ENCODE data around the gene GAL3ST3. TPM values are rescaled to one million over a fixed set of nuclear protein-coding genes. Genes with fewer than 3 reads are reported as not detected.

GAL3ST3 gene
- total and polyA plus RNA-seq, 5 donors from 2014 or later, result not detected

- Mint-ChIP-seq H3K4me1 (peaks cover 0 to 48% (median 26%) of the 10 kb centered on the region in 4 donors), H3K36me3 (peaks cover 19% of the 10 kb centered on the region)
- DNase-seq, result no peak
These were observed 45.7 kb downstream of the GAL3ST3 start for GRCh38 chr11:66003291-66003690.

DNA sequence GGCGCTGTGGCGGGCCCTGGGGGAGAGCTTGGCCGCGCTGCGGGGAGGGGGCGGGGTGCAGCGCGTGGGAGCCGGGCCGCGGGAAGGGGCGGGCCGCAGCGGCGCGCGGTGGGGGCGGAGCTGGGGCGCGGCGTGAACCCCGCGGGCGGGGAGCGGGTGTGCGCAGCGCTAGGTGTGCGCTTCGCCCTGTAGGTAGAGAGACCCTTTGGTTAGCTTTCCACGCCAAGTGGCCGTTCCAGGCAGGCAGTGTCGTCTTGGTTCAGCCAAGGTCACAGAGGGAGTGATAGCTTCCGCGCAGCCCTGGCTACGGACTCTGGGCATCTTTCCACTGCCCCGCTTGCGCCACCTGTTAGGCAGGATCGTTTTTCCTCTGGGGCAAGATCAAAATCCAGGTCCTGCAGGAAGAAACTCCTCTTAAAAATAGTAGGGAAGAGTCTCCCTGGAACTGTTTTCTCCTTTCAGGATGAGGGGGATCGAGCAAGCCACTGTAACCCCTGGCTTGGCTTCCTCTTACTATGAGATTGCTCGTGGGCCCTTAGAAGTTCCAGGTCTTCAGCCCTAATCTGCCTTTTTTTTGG, 46.2 kb downstream of the GAL3ST3 start:
- Histone ChIP-seq H3K36me3 (ENCODE audit: control insufficient read depth, insufficient read depth, low read length) (peaks cover 35% of the 10 kb centered on the region), H3K27me3 (ENCODE audit: control insufficient read depth, insufficient read depth, low read length) (no peaks in the 10 kb centered on the region), H3K4me1 (ENCODE audit: control insufficient read depth, insufficient read depth, low read length, poor library complexity, severe bottlenecking) (peaks cover 32% of the 10 kb centered on the region), H3K4me3 (ENCODE audit: low read depth, low read length) (peak overlapping the region; percentile 83), H3K27ac (ENCODE audit: insufficient read depth, low read length, poor library complexity, severe bottlenecking) (peak overlapping the region; percentile 91), H3K9me3 (ENCODE audit: control insufficient read depth in 2 of 2, low read length in 2 of 2) (no peaks in the 10 kb centered on the region)
- peak; percentile 70 to 71 for ATAC-seq (ENCODE audit: low read depth in 2 of 2)
- Mint-ChIP-seq H3K36me3 (peaks cover 22% of the 10 kb centered on the region), H3K4me1 (peaks cover 0 to 52% (median 27%) of the 10 kb centered on the region in 4 donors), H3K27me3 (peaks cover 13% of the 10 kb centered on the region), H3K9me3 (no peaks in the 10 kb centered on the region), H3K4me3 (peak overlapping the region; percentile 93 to 100 (median 99)), H3K27ac (peak overlapping the region; percentile 49 to 99 (median 98))
- no peak for DNase-seq

More at GRCh38 chr11:66003291-66003690, 45.7 kb downstream of the GAL3ST3 start:
- Histone ChIP-seq H3K9me3 (ENCODE audit: control insufficient read depth in 2 of 2, low read length in 2 of 2) (no peaks in the 10 kb centered on the region), H3K27ac (ENCODE audit: insufficient read depth, low read length, poor library complexity, severe bottlenecking) (peak overlapping the region; percentile 91), H3K36me3 (ENCODE audit: control insufficient read depth, insufficient read depth, low read length) (peaks cover 30% of the 10 kb centered on the region), H3K4me3 (ENCODE audit: low read depth, low read length) (peak overlapping the region; percentile 83), H3K4me1 (ENCODE audit: control insufficient read depth, insufficient read depth, low read length, poor library complexity, severe bottlenecking) (peaks cover 32% of the 10 kb centered on the region), H3K27me3 (ENCODE audit: control insufficient read depth, insufficient read depth, low read length) (no peaks in the 10 kb centered on the region)
- Mint-ChIP-seq H3K27ac (peak overlapping the region in 2 of 3 donors; percentile 71 to 98), H3K9me3 (no peaks in the 10 kb centered on the region), H3K4me3 (peak overlapping the region; percentile 88 to 100 (median 96)), H3K27me3 (peaks cover 13% of the 10 kb centered on the region)
- no peak for ATAC-seq (ENCODE audit: low read depth in 2 of 2)

- Histone ChIP-seq H3K27me3 (ENCODE audit: control insufficient read depth, insufficient read depth, low read length) (no peaks in the 10 kb centered on the region), H3K4me3 (ENCODE audit: low read depth, low read length) (peak within 1 kb of the TSS; percentile 90), H3K4me1 (ENCODE audit: control insufficient read depth, insufficient read depth, low read length, poor library complexity, severe bottlenecking) (peaks cover 32% of the 10 kb centered on the region), H3K27ac (ENCODE audit: insufficient read depth, low read length, poor library complexity, severe bottlenecking) (peak within 1 kb of the TSS; percentile 91), H3K36me3 (ENCODE audit: control insufficient read depth, insufficient read depth, low read length) (peaks cover 40% of the 10 kb centered on the region), H3K9me3 (ENCODE audit: control insufficient read depth in 2 of 2, low read length in 2 of 2) (no peaks in the 10 kb centered on the region)
- Mint-ChIP-seq H3K27ac (peak within 1 kb of the TSS; percentile 98 to 100 (median 99)), H3K9me3 (no peaks in the 10 kb centered on the region), H3K36me3 (peaks cover 26% of the 10 kb centered on the region), H3K27me3 (peaks cover 13% of the 10 kb centered on the region), H3K4me3 (peak within 1 kb of the TSS; percentile 93 to 100 (median 99)), H3K4me1 (peaks cover 0 to 57% (median 27%) of the 10 kb centered on the region in 4 donors)
- DNase-seq (peak; percentile 87 to 99 (median 96)), ATAC-seq (ENCODE audit: low read depth in 2 of 2) (peak; percentile 79 to 86)
These were observed 46.9 kb downstream of the GAL3ST3 start, which contains the start of the genes BANF1 and EIF1AD for GRCh38 chr11:66001942-66002647. Gene BANF1 (plus strand): TSS chr11:66002503. CDS start chr11:66003251, 748 bp downstream. Gene EIF1AD (minus strand): TSS chr11:66002157. CDS start chr11:66000389, 1,768 bp downstream.

GRCh38 chr11:65997286-65997685, 51.7 kb downstream of the GAL3ST3 start:
- no peaks in the 10 kb centered on the region for H3K27me3 ChIP-seq (ENCODE audit: control insufficient read depth, insufficient read depth, low read length)
- H3K27ac Mint-ChIP-seq, result peak overlapping the region in 1 of 3 donors; percentile 5
- H3K4me3 ChIP-seq (ENCODE audit: low read depth, low read length), result no peak overlapping the region
- peak overlapping the region in 2 of 4 donors; percentile 23 to 48 for H3K4me3 Mint-ChIP-seq
- H3K9me3 ChIP-seq (ENCODE audit: control insufficient read depth in 2 of 2, low read length in 2 of 2), result no peaks in the 10 kb centered on the region
- ATAC-seq (ENCODE audit: low read depth in 2 of 2), result no peak
- H3K36me3 ChIP-seq (ENCODE audit: control insufficient read depth, insufficient read depth, low read length), result peaks cover 34% of the 10 kb centered on the region
- no peak for DNase-seq
- H3K4me1 ChIP-seq (ENCODE audit: control insufficient read depth, insufficient read depth, low read length, poor library complexity, severe bottlenecking), result peaks cover 23% of the 10 kb centered on the region
- H3K27me3 Mint-ChIP-seq, result peaks cover 9% of the 10 kb centered on the region
- H3K4me1 Mint-ChIP-seq, result peaks cover 0 to 41% (median 25%) of the 10 kb centered on the region in 4 donors
- no peak overlapping the region for H3K27ac ChIP-seq (ENCODE audit: insufficient read depth, low read length, poor library complexity, severe bottlenecking)
- peaks cover 29% of the 10 kb centered on the region for H3K36me3 Mint-ChIP-seq
- peaks cover 0 to 2% (median 0%) of the 10 kb centered on the region in 7 donors for H3K9me3 Mint-ChIP-seq

DNA sequence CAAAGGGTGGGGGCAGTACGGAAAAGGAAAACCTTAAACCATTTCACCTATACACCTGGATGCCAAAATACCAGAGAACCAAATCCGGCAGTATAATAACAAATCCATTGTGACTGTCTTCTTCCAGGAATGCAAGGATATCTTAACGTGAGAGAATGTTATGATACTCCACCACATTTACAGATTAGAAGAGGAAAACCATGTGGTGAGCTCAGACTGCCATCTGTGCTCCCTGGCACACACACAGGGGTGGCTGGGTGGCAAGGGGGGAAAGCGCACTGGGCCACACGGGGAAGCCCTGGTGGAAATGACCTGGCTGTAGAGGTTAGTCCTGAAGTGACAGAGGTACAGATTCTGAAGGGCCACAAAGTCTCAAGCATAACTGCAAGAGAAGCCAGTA, 56.9 kb downstream of the GAL3ST3 start:
- H3K4me1 Mint-ChIP-seq, result peaks cover 5 to 11% (median 7%) of the 10 kb centered on the region in 4 donors
- Histone ChIP-seq H3K36me3 (ENCODE audit: control insufficient read depth, insufficient read depth, low read length) (peaks cover 2% of the 10 kb centered on the region), H3K4me1 (ENCODE audit: control insufficient read depth, insufficient read depth, low read length, poor library complexity, severe bottlenecking) (no peaks in the 10 kb centered on the region), H3K27me3 (ENCODE audit: control insufficient read depth, insufficient read depth, low read length) (no peaks in the 10 kb centered on the region), H3K9me3 (ENCODE audit: control insufficient read depth in 2 of 2, low read length in 2 of 2) (no peaks in the 10 kb centered on the region), H3K4me3 (ENCODE audit: low read depth, low read length) (no peak overlapping the region), H3K27ac (ENCODE audit: insufficient read depth, low read length, poor library complexity, severe bottlenecking) (no peak overlapping the region)
- peaks cover 0 to 3% (median 0%) of the 10 kb centered on the region in 7 donors for H3K9me3 Mint-ChIP-seq
- H3K4me3 Mint-ChIP-seq, result no peak overlapping the region
- DNase-seq (no peak), ATAC-seq (ENCODE audit: low read depth in 2 of 2) (no peak)
- no peaks in the 10 kb centered on the region for H3K27me3 Mint-ChIP-seq
- H3K27ac Mint-ChIP-seq, result peak overlapping the region in 1 of 3 donors; percentile 6
- H3K36me3 Mint-ChIP-seq, result peaks cover 4% of the 10 kb centered on the region

Other genes with a start within 250 kb of the GAL3ST3 start
- gene SNX32, start 215.2 kb downstream of the GAL3ST3 start, total RNA-seq, result 0.44 TPM
- 1 to 10 TPM in 1 of 4 donors, under 1 TPM in 3; 0.32 to 1.3 (median 0.48) TPM for gene SNX32, start 215.2 kb downstream of the GAL3ST3 start, polyA plus RNA-seq
- 737 TPM for gene CFL1, start 191.0 kb downstream of the GAL3ST3 start, total RNA-seq
- gene CFL1, start 191.0 kb downstream of the GAL3ST3 start, polyA plus RNA-seq, result 1,000 to 10,000 TPM; 2,250 to 3,209 (median 2,591) TPM
- 51.1 TPM for gene MUS81, start 188.7 kb downstream of the GAL3ST3 start, total RNA-seq
- 10 to 100 TPM; 22.7 to 24.6 (median 23.6) TPM for gene MUS81, start 188.7 kb downstream of the GAL3ST3 start, polyA plus RNA-seq
- 5.8 TPM for gene EFEMP2, start 176.4 kb downstream of the GAL3ST3 start, total RNA-seq
- under 1 TPM; 0.21 to 0.36 (median 0.29) TPM for gene EFEMP2, start 176.4 kb downstream of the GAL3ST3 start, polyA plus RNA-seq
- gene CTSW, start 169.3 kb downstream of the GAL3ST3 start, total RNA-seq, result 12.4 TPM
- 10 to 100 TPM in 3 of 4 donors, 1 to 10 TPM in 1; 3.5 to 35.9 (median 16.9) TPM for gene CTSW, start 169.3 kb downstream of the GAL3ST3 start, polyA plus RNA-seq
- 29.8 TPM for gene FIBP, start 160.7 kb downstream of the GAL3ST3 start, total RNA-seq
- 10 to 100 TPM; 71.0 to 81.7 (median 72.7) TPM for gene FIBP, start 160.7 kb downstream of the GAL3ST3 start, polyA plus RNA-seq
- 20.7 TPM for gene CCDC85B, start 158.5 kb downstream of the GAL3ST3 start, total RNA-seq
- gene CCDC85B, start 158.5 kb downstream of the GAL3ST3 start, polyA plus RNA-seq, result 10 to 100 TPM; 58.7 to 74.0 (median 63.2) TPM
- gene FOSL1, start 148.8 kb downstream of the GAL3ST3 start, total RNA-seq, result 2.7 TPM
- not detected for gene FOSL1, start 148.8 kb downstream of the GAL3ST3 start, polyA plus RNA-seq
- 21.6 TPM for gene C11orf68, start 130.1 kb downstream of the GAL3ST3 start, total RNA-seq
- 10 to 100 TPM; 65.8 to 90.7 (median 85.0) TPM for gene C11orf68, start 130.1 kb downstream of the GAL3ST3 start, polyA plus RNA-seq
- gene DRAP1, start 129.7 kb downstream of the GAL3ST3 start, total RNA-seq, result 82.8 TPM
- gene DRAP1, start 129.7 kb downstream of the GAL3ST3 start, polyA plus RNA-seq, result 100 to 1,000 TPM in 2 of 4 donors, 10 to 100 TPM in 2; 78.2 to 106 (median 91.4) TPM
- gene TSGA10IP, start 103.7 kb downstream of the GAL3ST3 start, total RNA-seq, result not detected
- not detected for gene TSGA10IP, start 103.7 kb downstream of the GAL3ST3 start, polyA plus RNA-seq
- gene SART1, start 87.4 kb downstream of the GAL3ST3 start, total RNA-seq, result 94.0 TPM
- 10 to 100 TPM; 15.8 to 22.7 (median 19.8) TPM for gene SART1, start 87.4 kb downstream of the GAL3ST3 start, polyA plus RNA-seq
- 61.3 TPM for gene EIF1AD, start 47.0 kb downstream of the GAL3ST3 start, total RNA-seq
- 10 to 100 TPM; 16.7 to 20.7 (median 18.6) TPM for gene EIF1AD, start 47.0 kb downstream of the GAL3ST3 start, polyA plus RNA-seq
- gene BANF1, start 46.7 kb downstream of the GAL3ST3 start, total RNA-seq, result 41.8 TPM
- gene BANF1, start 46.7 kb downstream of the GAL3ST3 start, polyA plus RNA-seq, result 100 to 1,000 TPM; 134 to 170 (median 148) TPM
- not detected for gene CST6, start 37.2 kb downstream of the GAL3ST3 start, total RNA-seq
- not detected for gene CST6, start 37.2 kb downstream of the GAL3ST3 start, polyA plus RNA-seq
- gene CATSPER1, start 22.7 kb downstream of the GAL3ST3 start, total RNA-seq, result not detected
- not detected for gene CATSPER1, start 22.7 kb downstream of the GAL3ST3 start, polyA plus RNA-seq
- gene SF3B2, start 3.2 kb upstream of the GAL3ST3 start, total RNA-seq, result 172 TPM
- 10 to 100 TPM; 67.6 to 79.7 (median 75.2) TPM for gene SF3B2, start 3.2 kb upstream of the GAL3ST3 start, polyA plus RNA-seq
- gene PACS1, start 21.1 kb upstream of the GAL3ST3 start, total RNA-seq, result 306 TPM
- 10 to 100 TPM; 43.8 to 57.8 (median 47.1) TPM for gene PACS1, start 21.1 kb upstream of the GAL3ST3 start, polyA plus RNA-seq
- gene KLC2, start 208.5 kb upstream of the GAL3ST3 start, total RNA-seq, result 42.1 TPM
- gene KLC2, start 208.5 kb upstream of the GAL3ST3 start, polyA plus RNA-seq, result 1 to 10 TPM; 2.5 to 3.8 (median 3.3) TPM
- gene RAB1B, start 219.5 kb upstream of the GAL3ST3 start, total RNA-seq, result 79.6 TPM
- gene RAB1B, start 219.5 kb upstream of the GAL3ST3 start, polyA plus RNA-seq, result 10 to 100 TPM; 13.1 to 19.6 (median 15.1) TPM
- 4.5 TPM for gene CNIH2, start 229.0 kb upstream of the GAL3ST3 start, total RNA-seq
- gene CNIH2, start 229.0 kb upstream of the GAL3ST3 start, polyA plus RNA-seq, result not detected
- 29.3 TPM for gene YIF1A, start 240.0 kb upstream of the GAL3ST3 start, total RNA-seq
- gene YIF1A, start 240.0 kb upstream of the GAL3ST3 start, polyA plus RNA-seq, result 10 to 100 TPM; 48.3 to 71.3 (median 55.3) TPM
- not detected for gene TMEM151A, start 242.7 kb upstream of the GAL3ST3 start, total RNA-seq
- gene TMEM151A, start 242.7 kb upstream of the GAL3ST3 start, polyA plus RNA-seq, result not detected